Spleen (tissue), 11 donors: ENCODE results near the gene PDAP1. TPM values are rescaled to one million over a fixed set of nuclear protein-coding genes. Genes with fewer than 3 reads are reported as not detected.
A peak's percentile ranks its signal among the peaks of the same experiment; 100 is the strongest.

Experiments
- DNase-seq: peaks from one replicate; pipeline ENCODE4 v3.0.0-alpha.2; 2020
- H3K27ac ChIP-seq, 8 donors: fragments of 200-600 bp; sonication (generic) in 7 of 8; 1 replicate in 4 of 8; 2 replicates in 4 of 8; pipeline versions ENCODE4 v1.5.0 to v1.8.0; 2016 to 2021; ENCODE audit warnings: inconsistent platforms in 4 of 8, mild to moderate bottlenecking in 4 of 8, moderate library complexity in 1 of 8
- H3K27me3 ChIP-seq, 7 donors: fragments of 200-600 bp; sonication (generic) in 6 of 7; replicated peaks in 1 of 7; 1 replicate in 4 of 7; 2 replicates in 3 of 7; pipeline versions ENCODE4 v1.5.0 to v1.8.0; 2016 to 2021; ENCODE audit warnings: inconsistent platforms in 3 of 7, mild to moderate bottlenecking in 1 of 7
- H3K36me3 ChIP-seq, 6 donors: fragments of 200-600 bp; sonication (generic) in 5 of 6; 1 replicate in 4 of 6; 2 replicates in 2 of 6; pipeline versions ENCODE4 v1.5.0 to v1.8.0; 2016 to 2021; ENCODE audit warnings: inconsistent platforms in 2 of 6
- H3K4me1 ChIP-seq, 6 donors: fragments of 200-600 bp; sonication (generic) in 5 of 6; 1 replicate in 3 of 6; 2 replicates in 3 of 6; pipeline versions ENCODE4 v1.5.0 to v1.8.0; 2016 to 2021; ENCODE audit warnings: inconsistent platforms in 3 of 6
- H3K4me3 ChIP-seq, 8 donors: fragments of 200-600 bp; sonication (generic) in 7 of 8; 1 replicate in 4 of 8; 2 replicates in 4 of 8; pipeline versions ENCODE4 v1.5.0 to v1.8.0; 2016 to 2021; ENCODE audit warnings: inconsistent platforms in 4 of 8, mild to moderate bottlenecking in 4 of 8, moderate library complexity in 2 of 8
- H3K9me3 ChIP-seq, 8 donors: fragments of 200-600 bp; sonication (generic) in 7 of 8; 1 replicate in 4 of 8; 2 replicates in 4 of 8; pipeline versions ENCODE4 v1.5.0 to v1.8.0; 2016 to 2021; ENCODE audit warnings: inconsistent platforms in 4 of 8
- CTCF ChIP-seq, 11 experiments: fragments of 200-600 bp in 7 of 11; fragments of 450-650 bp in 4 of 11; sonication (generic) in 4 of 11; IDR thresholded peaks in 8 of 11; conservative IDR thresholded peaks in 3 of 11; 1 replicate in 7 of 11; 2 replicates in 4 of 11; pipeline versions ENCODE4 v1.4.0 to v1.8.0; 2016 to 2021; ENCODE audit warnings: antibody characterized with exemption in 11 of 11, inconsistent platforms in 4 of 11, mild to moderate bottlenecking in 1 of 11
- POLR2A ChIP-seq, 3 donors: fragments of 450-650 bp; IDR thresholded peaks; one replicate each; pipeline ENCODE4 v1.5.1; 2017; ENCODE audit warnings: antibody characterized with exemption in 3 of 3, mild to moderate bottlenecking in 1 of 3
- POLR2AphosphoS5 ChIP-seq, 3 donors: sonication (generic); formaldehyde crosslinking; IDR thresholded peaks; one replicate each; pipeline ENCODE4 v1.5.1; 2017; ENCODE audit warnings: antibody characterized with exemption in 3 of 3
- WGBS, 5 donors: extraction: QIAGEN DNeasy Blood & Tissue Kit in 3 of 5; methylation state at CpG; one replicate each; pipeline versions ENCODE4 v1.1.5 to v1.1.7; 2013 to 2018; 5-methylcytosine and 5-hydroxymethylcytosine counted together
- intact Hi-C: fragments of 100-400 bp; cut with DNase I; formaldehyde crosslinking; loops from one replicate; pipeline ENCODE4 v1.15.0; 2023; ENCODE audit warnings: low total_unique reads
- polyA plus RNA-seq, 3 donors: library from polyadenylated mRNA; stranded (reverse); fragments of 200-250 nt; gene quantifications; one replicate each; pipeline ENCODE4 v1.2.1, GENCODE V29; 2013
- total RNA-seq, 7 donors: library from RNA; depleted of rRNA in 3 of 7; stranded (reverse); fragments of >200 nt in 3 of 7; fragmentation: NEBNext Ultra II Directional in 4 of 7; extraction: Animal tissue kit (Norgen Biotek cat#: 25700) in 4 of 7; gene quantifications; one replicate each; pipeline versions ENCODE4 v1.1.0 to v1.2.1, GENCODE V29; 2016 to 2021
- donor health status: healthy with polysubstance abuse.
- donor health status: DM: no; HTN: no; CAD: no; lungs with moderate emphysema.
- donor health status: DM: no; HTN: no; CAD: no.
- donor health status: Bipolar disorder and iron deficiency.
- donor health status: healthy.
- donor health status: DM: no; HTN: no; CAD: no.
- donor health status: DM: yes; HTN: yes; CAD: no.

The PDAP1 gene
- total and polyA plus RNA-seq, 10 donors = 28.1 to 117 (median 54.8) TPM

GRCh38 chr7:99410635-99411034 lies 2.2 kb upstream of the PDAP1 start:
- Histone ChIP-seq H3K27me3 (no peaks in the 10 kb centered on the region), H3K4me1 (peaks cover 32 to 70% (median 46%) of the 10 kb centered on the region in 6 donors), H3K9me3 (no peaks in the 10 kb centered on the region), H3K4me3 (no peak overlapping the region), H3K36me3 (peaks cover 4 to 59% (median 51%) of the 10 kb centered on the region in 6 donors), H3K27ac (no peak overlapping the region)
- no peak for DNase-seq
- intact Hi-C loops = no loop called here
- WGBS, 5 donors = 92 to 100% (median 94%) methylated on average over 2 of the region's 2 CpGs
- TF ChIP-seq POLR2AphosphoS5 (IDR thresholded peaks at IDR 0.05) (no peak), POLR2A (IDR thresholded peaks at IDR 0.05) (no peak), CTCF (IDR thresholded peaks at IDR 0.05 in 8 of 11, conservative IDR thresholded peaks at IDR 0.05 in 3 of 11) (no peak)

GRCh38 chr7:99409806-99410205 lies 1.4 kb upstream of the PDAP1 start:
- no peak for DNase-seq
- intact Hi-C loops = loop anchor here (5.0 kb wide), 1 partner anchor 38 kb away; the partner anchor contains the start of gene ARPC1B
- WGBS, 5 donors = 34 to 42% (median 38%) methylated on average over 3 of the region's 3 CpGs

DNA sequence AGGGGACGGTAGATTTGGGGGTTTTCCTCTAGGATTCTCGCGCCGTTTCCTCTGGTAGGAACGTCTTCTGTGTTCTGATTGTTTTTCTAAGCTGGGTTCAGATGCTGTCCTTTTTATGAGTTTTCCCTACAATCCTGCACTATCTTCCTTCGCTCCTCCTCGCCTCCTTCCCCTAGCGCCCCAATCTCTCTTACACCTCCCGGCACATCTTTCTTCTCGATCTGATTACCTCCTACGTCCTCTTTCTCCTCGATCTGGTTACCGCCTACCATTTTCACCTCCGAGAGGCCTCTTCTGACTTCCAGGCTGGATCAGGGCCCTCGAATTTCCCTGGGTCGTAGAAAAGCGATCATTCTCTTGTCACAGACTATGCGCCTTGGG lies 785 bp upstream of the PDAP1 start:
- TF ChIP-seq POLR2AphosphoS5 (IDR thresholded peaks at IDR 0.05) = no peak
- TF ChIP-seq CTCF (IDR thresholded peaks at IDR 0.05 in 8 of 11, conservative IDR thresholded peaks at IDR 0.05 in 3 of 11) = no peak
- no peak for TF ChIP-seq POLR2A (IDR thresholded peaks at IDR 0.05)
- no peak for DNase-seq
- peak overlapping the region; percentile 92 to 98 (median 96) for H3K27ac ChIP-seq
- no peaks in the 10 kb centered on the region for H3K9me3 ChIP-seq
- intact Hi-C loops = loop anchor here (5.0 kb wide), 1 partner anchor 37 kb away; the partner anchor contains the start of gene ARPC1B
- peaks cover 4 to 55% (median 43%) of the 10 kb centered on the region in 6 donors for H3K36me3 ChIP-seq
- WGBS, 5 donors = 0 to 1% (median 0%) methylated on average over 18 of the region's 18 CpGs
- H3K27me3 ChIP-seq = no peaks in the 10 kb centered on the region
- peaks cover 32 to 78% (median 55%) of the 10 kb centered on the region in 6 donors for H3K4me1 ChIP-seq
- peak overlapping the region; percentile 91 to 100 (median 96) for H3K4me3 ChIP-seq

More at GRCh38 chr7:99409806-99410205, 1.4 kb upstream of the PDAP1 start:
- Histone ChIP-seq H3K27me3 (no peaks in the 10 kb centered on the region), H3K36me3 (peaks cover 4 to 55% (median 45%) of the 10 kb centered on the region in 6 donors), H3K27ac (peak overlapping the region in 7 of 8 donors; percentile 92 to 98 (median 96)), H3K4me3 (peak overlapping the region; percentile 91 to 100 (median 96)), H3K9me3 (no peaks in the 10 kb centered on the region), H3K4me1 (peaks cover 32 to 72% (median 52%) of the 10 kb centered on the region in 6 donors)
- TF ChIP-seq POLR2A (IDR thresholded peaks at IDR 0.05) (no peak), POLR2AphosphoS5 (IDR thresholded peaks at IDR 0.05) (no peak), CTCF (IDR thresholded peaks at IDR 0.05 in 8 of 11, conservative IDR thresholded peaks at IDR 0.05 in 3 of 11) (no peak)

DNA sequence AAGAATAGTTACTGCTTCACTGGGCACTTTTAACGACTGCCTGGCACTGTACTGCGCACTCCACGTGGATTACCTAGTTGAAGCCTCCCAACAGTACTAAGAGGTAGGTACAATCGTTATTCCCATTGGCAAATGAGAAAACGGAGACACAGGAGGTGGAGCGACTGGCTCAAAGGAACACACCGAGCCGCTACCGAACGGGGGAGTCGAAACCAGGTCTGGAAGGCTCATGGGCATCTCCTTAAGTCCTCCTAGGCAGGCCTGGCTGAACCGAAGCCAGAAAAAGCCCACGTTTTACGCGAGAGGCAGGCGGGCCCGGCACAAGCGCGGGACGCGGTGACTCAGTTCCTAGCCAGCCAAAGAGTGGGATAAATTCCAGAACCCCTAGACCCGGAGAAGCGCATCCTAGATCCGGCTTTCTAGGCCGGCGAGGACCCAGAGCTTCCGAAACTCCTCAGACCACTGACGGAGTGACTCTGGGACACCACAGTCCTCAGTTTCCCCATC lies 472 bp downstream of the PDAP1 start:
- Histone ChIP-seq H3K4me1 (peaks cover 32 to 75% (median 53%) of the 10 kb centered on the region in 6 donors), H3K36me3 (peaks cover 4 to 55% (median 46%) of the 10 kb centered on the region in 6 donors), H3K27me3 (no peaks in the 10 kb centered on the region), H3K27ac (peak overlapping the region; percentile 92 to 98 (median 96)), H3K4me3 (peak overlapping the region; percentile 91 to 100 (median 96)), H3K9me3 (no peaks in the 10 kb centered on the region)
- no peak for TF ChIP-seq POLR2AphosphoS5 (IDR thresholded peaks at IDR 0.05)
- no peak for TF ChIP-seq CTCF (IDR thresholded peaks at IDR 0.05 in 8 of 11, conservative IDR thresholded peaks at IDR 0.05 in 3 of 11)
- no peak for TF ChIP-seq POLR2A (IDR thresholded peaks at IDR 0.05)
- intact Hi-C loops = loop anchor here (5.0 kb wide), 1 partner anchor 36 kb away; the partner anchor contains the start of gene ARPC1B
- WGBS, 5 donors = 0 to 1% (median 0%) methylated on average over 26 to 28 of the region's 28 CpGs
- no peak for DNase-seq
